ENCODE results near the gene MEIS2.
"Not testable (repeated sequence)": the region's sequence is repeated elsewhere in the genome, so short reads cannot be mapped to it uniquely, and the experiment has no call there.

MEIS2 gene

DNA sequence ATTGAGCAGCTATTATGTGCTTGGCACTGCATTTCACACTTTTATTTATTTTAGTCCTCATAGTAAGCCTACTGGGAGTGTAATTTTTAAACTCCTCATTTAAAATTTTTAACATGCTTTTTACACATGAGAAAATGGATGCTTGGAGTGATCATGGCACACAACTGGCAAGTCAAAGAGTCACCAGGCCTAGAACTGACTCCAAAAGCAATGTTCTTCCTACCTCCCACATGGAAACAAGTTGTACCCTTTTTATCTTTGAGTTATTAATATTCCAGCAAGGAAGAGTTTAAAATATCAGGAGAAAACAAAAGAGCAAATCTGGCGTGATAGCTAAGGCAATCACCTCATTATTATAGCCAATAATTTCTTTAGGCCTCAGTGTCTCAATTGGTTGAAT, 100.6 kb downstream of the MEIS2 start:
- DNase-seq: no peak
- in situ Hi-C loops (cut with HindIII; ENCODE audit: low pct_ligation_motif_present, low pct_unique_long_range_greater_than_20kb, low sequenced_read_pairs): no loop called here

DNA sequence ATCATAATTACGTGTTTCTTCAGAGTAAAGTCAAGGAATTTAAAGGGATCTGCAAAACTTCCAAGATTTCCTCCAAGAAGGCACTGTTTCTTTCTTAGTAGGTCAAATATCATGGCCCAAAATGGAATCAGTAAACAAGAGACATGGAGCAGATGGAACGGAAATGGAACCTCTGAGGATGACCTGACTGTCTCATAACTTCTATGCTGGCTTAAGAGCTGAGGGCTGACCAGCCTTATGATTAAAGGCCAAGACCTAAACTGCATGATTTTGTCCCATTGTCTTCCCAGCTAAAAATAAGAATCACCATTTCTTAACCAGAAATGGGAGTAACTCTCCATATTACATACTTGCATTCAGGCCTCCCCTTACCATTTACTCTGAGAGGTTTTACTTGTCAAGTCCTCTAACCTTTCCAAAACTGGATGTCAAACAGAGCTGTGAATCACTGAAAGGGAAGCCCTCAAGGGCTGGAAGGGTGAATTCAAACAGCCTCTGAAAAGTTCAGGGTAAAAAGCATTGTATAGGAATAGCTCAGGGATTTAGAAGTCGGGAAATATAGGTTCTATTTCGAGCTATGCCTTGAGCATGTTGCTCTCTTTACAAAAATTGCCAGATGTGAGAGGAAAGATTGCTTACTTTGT, 103.7 kb downstream of the MEIS2 start:
- no peak for DNase-seq
- in situ Hi-C loops (cut with HindIII; ENCODE audit: low pct_ligation_motif_present, low pct_unique_long_range_greater_than_20kb, low sequenced_read_pairs): no loop called here

DNA sequence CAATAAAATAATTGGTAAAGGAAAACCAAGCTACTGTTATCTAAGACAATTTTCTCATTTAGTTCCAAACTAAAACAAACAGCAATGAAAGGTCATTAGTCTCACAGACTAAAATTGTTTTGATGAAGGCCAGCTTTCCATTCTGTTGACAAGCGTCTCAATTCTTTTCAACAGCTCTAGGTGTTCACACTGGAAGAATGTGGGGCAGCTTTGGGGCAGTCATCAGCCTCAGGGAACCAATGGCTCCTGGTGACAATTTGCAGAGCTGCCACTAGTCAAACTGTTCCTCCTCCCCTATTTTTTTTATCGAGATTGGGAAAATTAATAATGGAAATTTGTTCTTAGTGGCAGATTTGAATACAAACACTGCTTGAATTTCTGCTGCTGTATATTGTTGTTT, 104.2 kb downstream of the MEIS2 start:
- DNase-seq: no peak
- in situ Hi-C loops (cut with HindIII; ENCODE audit: low pct_ligation_motif_present, low pct_unique_long_range_greater_than_20kb, low sequenced_read_pairs): no loop called here

DNA sequence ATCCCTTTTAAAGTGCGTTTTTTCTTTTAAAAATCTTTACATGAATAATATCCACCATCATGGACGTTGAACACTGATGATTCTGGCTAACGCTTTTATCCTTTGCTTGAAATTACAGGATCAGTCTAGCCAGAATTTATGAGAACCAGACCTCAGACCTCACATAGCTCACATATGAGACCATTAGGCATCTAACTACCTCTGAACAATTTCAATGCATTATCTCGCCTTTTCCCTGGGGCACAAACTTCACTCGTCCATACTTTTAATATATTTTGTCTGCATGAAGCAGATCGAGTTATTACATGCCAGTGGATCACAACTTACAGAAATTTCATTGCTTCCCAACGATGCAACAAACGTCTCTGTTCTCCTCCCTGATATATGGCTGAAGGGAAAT, 105.6 kb downstream of the MEIS2 start:
- no peak for DNase-seq
- in situ Hi-C loops (cut with HindIII; ENCODE audit: low pct_ligation_motif_present, low pct_unique_long_range_greater_than_20kb, low sequenced_read_pairs): no loop called here

DNA sequence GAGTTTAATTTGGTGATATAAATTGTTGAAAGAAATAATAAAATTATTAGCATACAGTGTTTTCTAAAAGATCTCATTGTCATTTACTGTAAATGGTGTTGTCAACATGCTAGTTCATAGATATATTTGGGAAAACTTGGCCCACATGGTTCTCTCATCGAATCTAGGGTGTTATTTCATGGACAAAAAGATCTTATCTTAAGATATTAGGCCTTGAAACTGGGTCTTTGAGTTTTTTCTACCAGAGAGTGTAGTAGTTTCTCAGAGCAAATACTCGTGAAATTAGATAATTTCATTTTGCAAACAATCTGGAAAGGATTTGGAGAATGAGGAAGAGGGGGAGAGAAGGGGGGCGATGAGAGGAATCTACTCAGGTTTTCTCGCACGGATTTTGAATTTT, 107.9 kb downstream of the MEIS2 start:
- no peak for DNase-seq
- in situ Hi-C loops (cut with HindIII; ENCODE audit: low pct_ligation_motif_present, low pct_unique_long_range_greater_than_20kb, low sequenced_read_pairs): no loop called here

DNA sequence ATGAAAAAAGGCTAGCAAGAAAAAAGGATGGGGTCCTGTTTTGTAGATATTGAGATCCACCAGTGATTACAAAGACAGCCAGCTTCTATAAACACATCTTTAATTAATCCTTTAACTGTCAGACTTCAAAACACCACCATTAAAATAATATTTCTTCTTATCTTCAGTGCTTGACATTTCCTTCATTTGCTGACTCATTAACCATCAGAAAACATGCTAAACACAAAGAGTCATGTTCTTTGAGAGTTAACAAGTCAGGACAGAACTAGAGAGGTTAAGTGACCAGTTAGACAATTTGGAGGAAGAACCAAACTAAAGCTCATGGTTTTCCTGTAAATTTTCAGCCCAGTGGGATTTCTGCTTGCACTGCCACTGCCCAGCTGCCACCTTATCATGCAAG, 111.4 kb downstream of the MEIS2 start:
- DNase-seq: no peak
- in situ Hi-C loops (cut with HindIII; ENCODE audit: low pct_ligation_motif_present, low pct_unique_long_range_greater_than_20kb, low sequenced_read_pairs): no loop called here

DNA sequence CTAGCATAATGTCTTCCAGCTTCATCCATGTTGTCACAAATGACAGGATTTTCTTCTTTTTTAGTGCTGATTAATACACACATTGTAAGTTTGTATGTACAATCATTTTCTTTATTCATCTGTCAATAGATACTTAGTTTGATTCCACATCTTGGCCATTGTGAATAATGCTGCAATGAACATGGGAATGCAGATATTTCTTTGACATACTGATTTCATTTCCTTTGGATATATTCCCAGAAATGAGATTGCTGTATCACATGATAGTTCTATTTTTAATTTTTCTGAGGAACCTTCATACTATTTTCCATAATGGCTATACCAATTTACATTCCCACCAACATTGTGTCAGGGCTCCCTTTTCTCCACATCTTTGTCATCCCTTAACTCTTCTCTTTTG, 117.9 kb downstream of the MEIS2 start:
- in situ Hi-C loops (cut with HindIII; ENCODE audit: low pct_ligation_motif_present, low pct_unique_long_range_greater_than_20kb, low sequenced_read_pairs): no loop called here

DNA sequence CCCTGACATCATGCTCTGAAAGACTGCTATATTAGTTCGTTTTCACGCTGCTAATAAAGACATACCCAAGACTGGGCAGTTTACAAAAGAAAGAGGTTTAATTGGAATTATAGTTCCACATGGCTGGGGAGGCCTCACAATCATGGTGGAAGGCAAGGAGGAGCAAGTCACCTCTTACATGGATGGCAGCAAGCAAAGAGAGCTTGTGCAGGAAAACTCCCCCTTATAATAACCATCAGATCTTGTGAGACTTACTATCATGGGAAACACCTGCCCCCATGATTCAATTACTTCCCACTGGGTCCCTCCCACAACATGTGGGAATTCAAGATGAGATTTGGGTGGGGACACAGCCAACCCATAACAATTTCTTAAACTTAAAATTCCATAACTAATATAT, 120.1 kb downstream of the MEIS2 start:
- DNase-seq; in situ Hi-C loops (cut with HindIII; ENCODE audit: low pct_ligation_motif_present, low pct_unique_long_range_greater_than_20kb, low sequenced_read_pairs): not testable (repeated sequence)

More for the DNA sequence above, 117.9 kb downstream of the MEIS2 start:
- no peak for DNase-seq

DNA sequence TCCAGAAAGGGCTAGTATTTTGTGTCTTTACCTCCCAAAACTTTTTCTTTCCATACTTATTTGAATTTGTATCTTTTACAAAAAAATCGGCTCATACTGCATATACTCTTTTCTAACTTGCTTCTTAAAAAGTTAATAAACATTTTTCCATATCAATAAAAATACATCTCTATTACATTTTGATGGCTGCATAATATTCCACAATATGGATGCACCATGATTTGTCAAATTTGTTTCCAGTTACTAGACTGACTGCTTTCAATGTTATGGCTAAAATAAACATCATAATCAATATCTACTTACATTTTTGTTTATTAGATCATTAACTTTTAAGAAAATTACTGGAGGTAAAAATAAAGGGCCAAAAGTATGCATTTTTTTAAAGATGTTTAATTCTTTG, 121.7 kb downstream of the MEIS2 start:
- in situ Hi-C loops (cut with HindIII; ENCODE audit: low pct_ligation_motif_present, low pct_unique_long_range_greater_than_20kb, low sequenced_read_pairs): no loop called here
- DNase-seq: no peak

DNA sequence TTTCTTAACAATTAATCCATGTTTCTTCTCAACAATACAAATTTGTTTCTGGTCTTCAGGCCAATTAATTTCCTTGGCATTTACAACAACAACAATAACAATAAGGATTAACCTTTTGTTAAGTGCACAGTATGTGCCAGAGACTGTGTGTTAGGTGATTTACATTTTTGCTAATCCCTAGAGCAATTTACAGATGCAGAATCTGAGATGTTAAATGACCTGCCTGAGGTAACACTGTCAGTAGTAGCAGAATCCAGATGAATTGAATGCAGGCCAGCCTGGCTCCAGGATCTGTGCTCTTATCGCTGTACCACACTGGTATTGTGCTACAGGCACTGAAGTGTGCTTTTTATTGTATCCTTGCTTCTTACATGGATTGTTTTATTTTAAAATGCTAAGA, 122.2 kb downstream of the MEIS2 start:
- DNase-seq: no peak
- in situ Hi-C loops (cut with HindIII; ENCODE audit: low pct_ligation_motif_present, low pct_unique_long_range_greater_than_20kb, low sequenced_read_pairs): no loop called here

DNA sequence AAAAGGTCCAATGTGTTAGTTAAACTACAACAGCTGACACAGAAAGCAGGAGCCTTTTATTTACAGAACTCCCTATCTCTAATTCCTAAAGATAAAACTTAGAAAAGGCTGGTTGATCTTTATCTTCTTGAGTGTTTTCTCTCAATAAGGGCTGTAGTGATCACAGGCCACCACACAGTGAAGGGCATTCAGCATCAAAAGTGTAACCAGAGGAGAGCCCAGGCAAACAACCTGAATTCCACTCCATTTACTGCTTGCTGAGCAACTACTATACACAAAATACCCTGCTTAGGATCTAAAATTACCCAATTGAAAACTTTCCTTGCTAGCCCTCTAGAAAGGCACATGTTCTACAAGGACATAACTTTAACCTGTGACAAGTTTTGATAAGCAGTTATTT, 122.7 kb downstream of the MEIS2 start:
- in situ Hi-C loops (cut with HindIII; ENCODE audit: low pct_ligation_motif_present, low pct_unique_long_range_greater_than_20kb, low sequenced_read_pairs): no loop called here
- DNase-seq: no peak

DNA sequence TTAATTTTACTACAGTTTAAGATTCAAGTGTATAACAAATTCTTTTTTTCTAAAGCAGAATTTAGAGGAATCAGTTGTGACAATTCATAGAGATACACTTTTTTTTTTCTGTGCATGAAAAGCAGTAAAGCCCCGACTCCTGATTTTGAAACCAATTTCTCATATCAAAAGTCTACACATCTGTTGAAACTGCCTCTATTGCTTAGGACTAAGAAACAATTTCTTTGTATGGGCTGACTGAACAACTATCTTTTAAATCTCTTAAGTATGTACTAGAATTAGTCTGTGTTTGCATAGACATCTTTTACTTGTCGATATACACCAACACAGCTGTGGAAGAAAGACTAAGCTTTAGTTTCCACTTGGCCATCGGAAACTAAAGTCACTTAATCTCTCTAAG, 127.6 kb downstream of the MEIS2 start:
- no peak for DNase-seq
- in situ Hi-C loops (cut with HindIII; ENCODE audit: low pct_ligation_motif_present, low pct_unique_long_range_greater_than_20kb, low sequenced_read_pairs): no loop called here

DNA sequence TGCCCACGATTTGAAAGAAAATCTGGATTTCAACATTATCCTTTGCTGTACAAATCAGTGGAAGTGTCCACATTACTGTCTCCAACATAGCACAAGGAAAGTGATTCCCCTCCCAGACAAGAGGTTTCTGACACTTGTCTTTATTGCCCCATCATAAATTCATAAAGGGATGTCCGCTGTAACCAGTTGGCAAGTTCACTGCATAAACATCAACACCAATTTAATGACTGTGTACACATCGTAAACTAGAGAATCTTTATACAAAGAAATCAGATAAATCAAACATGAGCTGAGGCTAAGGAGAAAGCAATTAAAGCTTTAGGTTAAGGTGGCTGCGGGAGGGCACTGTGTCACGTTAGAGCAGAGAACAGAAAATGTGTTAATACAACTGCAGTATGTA, 129.8 kb downstream of the MEIS2 start:
- in situ Hi-C loops (cut with HindIII; ENCODE audit: low pct_ligation_motif_present, low pct_unique_long_range_greater_than_20kb, low sequenced_read_pairs): no loop called here
- DNase-seq: no peak

DNA sequence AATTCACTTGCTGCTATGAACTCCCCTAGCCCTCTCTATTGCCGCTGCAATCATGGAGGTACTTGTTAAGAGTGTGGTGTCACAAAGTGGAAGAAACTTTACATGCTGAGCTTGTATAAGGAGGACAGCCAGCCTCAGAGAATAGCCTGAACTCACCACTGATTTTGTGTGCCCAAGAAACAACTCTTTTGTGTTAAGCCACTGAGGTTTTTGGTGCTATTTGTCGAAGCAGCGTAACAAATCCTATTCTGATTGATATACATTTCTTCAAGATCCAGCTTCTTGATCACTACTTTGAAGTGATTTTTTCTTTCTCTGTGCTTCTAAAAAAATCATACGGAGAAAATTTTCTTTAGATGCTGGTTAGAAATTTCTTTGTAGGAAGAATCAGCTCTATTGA, 132.4 kb downstream of the MEIS2 start:
- no peak for DNase-seq
- in situ Hi-C loops (cut with HindIII; ENCODE audit: low pct_ligation_motif_present, low pct_unique_long_range_greater_than_20kb, low sequenced_read_pairs): no loop called here

DNA sequence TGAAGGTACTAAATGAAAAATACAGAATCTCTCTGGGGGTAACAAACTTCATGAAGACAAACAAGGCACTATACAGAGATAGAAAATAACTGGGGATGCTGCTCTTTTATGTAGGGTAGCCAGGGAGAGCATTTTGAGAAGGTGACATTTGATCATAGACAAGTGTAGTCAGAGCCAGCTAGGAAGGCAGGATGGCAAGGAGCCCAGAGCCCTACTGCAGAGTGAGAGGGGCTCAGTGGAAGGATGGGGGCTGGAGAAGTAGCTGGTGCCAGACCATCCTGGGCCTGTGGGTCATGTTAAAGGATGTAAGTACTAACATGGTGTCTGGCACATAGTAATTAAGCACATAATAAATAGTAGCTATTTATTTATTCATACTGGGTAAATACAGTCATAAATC, 133.6 kb downstream of the MEIS2 start:
- no peak for DNase-seq
- in situ Hi-C loops (cut with HindIII; ENCODE audit: low pct_ligation_motif_present, low pct_unique_long_range_greater_than_20kb, low sequenced_read_pairs): no loop called here

DNA sequence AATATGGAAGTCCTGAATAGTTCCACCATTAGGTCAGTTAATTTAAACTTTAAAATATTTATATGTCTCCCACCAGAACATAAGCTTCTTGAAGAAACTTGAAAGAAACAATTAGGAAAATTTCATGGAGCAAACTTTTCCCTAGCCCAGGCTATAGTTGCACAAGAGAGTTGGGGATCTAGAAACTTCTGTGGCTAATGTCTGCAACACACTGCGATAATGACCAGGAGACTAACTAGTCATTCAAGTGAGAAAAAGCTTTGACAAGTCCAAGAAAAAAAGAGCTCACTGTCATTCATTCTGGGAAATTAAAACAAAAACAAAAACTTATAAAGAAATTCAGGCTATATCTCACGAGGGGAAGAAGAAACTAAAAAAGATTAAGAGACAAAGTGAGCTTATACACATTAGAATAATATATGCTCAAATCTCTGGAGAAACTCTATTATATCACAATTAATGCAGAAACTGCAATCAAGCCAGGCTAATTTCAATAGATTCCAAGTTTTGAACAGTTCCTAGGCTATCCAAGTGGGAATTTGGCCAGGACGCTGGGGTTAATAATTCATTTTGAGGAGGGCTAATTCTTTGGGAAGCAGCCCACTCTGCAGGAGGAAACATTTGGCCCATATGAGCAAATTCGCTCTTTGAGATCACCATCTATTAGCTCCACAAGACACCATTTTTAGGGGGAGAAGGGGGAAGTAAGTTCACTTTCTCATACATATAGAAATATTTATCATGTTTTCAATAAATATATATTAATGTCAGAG, 134.6 kb downstream of the MEIS2 start:
- DNase-seq: no peak
- in situ Hi-C loops (cut with HindIII; ENCODE audit: low pct_ligation_motif_present, low pct_unique_long_range_greater_than_20kb, low sequenced_read_pairs): no loop called here

DNA sequence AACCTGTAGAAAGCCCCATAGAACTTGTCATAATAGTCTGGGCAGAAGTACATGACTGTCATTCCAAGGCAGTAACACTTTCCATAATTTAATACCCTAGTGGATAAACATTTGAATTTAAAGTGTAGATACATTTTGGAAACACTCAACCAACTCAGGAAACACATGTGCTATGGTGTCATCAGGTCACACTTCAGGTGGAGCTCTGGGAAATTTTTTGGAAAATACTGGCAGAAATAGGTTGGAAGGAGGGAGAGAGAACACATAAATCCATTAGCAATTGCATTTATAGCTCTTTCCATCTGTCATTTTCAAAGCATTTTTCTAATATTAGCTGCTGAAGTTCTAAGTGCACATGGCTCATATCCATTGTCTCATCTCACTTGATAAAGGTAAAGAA, 135.7 kb downstream of the MEIS2 start:
- no peak for DNase-seq
- in situ Hi-C loops (cut with HindIII; ENCODE audit: low pct_ligation_motif_present, low pct_unique_long_range_greater_than_20kb, low sequenced_read_pairs): no loop called here

DNA sequence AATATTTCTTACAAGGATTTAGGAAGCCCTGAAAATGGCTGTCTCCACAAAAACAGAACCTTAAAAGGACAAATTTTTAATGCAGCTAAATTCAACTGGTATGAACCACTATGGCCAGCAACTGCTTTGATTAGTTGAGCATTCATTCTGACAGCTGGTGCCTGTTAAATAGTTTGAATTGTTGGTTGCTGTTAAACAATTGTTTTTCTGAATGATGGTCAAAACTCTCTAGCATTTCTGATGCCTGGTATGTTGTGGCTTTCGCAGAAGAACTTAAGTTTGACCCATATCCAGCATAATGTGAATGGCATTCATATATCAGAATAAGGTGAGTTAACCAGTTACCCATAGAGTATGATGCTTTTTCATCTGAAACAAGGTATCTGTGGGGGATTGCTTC, 138.4 kb downstream of the MEIS2 start:
- DNase-seq: no peak
- in situ Hi-C loops (cut with HindIII; ENCODE audit: low pct_ligation_motif_present, low pct_unique_long_range_greater_than_20kb, low sequenced_read_pairs): no loop called here

DNA sequence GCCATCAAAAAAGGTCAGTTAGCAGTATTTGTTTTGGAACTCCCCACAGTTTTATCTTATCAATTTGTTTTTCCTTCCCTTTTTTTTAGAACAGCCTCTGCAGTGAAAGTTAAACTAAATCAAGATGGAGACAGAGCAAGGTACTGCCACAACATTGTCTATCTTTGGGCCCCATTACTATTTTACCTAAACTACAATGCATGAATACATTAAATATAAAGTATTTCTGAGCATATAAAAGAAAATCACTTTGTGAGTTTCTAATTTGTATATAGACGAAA, 139.5 kb downstream of the MEIS2 start:
- DNase-seq: no peak
- in situ Hi-C loops (cut with HindIII; ENCODE audit: low pct_ligation_motif_present, low pct_unique_long_range_greater_than_20kb, low sequenced_read_pairs): no loop called here

DNA sequence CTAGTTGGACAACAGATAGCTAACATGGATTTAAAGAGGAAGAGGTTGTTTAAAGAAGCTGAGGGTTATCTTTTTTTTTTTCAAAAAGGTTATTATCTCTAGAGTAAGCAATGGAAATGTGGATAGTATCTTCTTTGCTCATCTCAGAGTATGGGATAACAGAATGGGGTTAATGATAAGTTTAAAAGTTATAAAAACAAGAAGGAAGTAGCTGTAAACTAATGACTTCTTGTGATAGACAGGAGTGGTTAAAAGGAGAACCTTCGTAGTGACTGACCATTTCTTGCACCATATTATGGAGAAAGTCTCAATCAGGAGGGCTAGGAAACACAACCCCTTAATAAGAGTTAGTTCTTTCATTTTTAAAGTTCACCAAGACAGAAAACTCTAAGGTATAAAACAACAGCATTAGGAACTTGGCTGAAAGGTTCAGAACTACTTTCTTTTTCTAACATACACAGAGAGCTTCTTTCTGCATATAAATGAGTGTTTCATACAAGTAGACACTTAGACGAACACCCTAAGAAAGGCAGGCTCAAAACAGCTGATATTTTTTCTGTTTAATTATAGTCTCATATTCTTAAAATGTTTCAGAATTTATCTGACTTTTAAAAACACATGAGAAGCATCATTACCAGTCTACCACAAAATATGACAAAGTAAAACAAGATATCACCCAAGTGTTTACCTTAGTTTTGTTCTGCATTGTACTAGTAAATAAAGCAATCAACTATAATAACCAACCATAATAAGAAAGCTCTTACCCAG, 140.0 kb downstream of the MEIS2 start:
- DNase-seq: no peak
- in situ Hi-C loops (cut with HindIII; ENCODE audit: low pct_ligation_motif_present, low pct_unique_long_range_greater_than_20kb, low sequenced_read_pairs): no loop called here

Data from ACHN (cell line).